ENCODE data around the gene PRDM13. TPM values are rescaled to one million over a fixed set of nuclear protein-coding genes. Genes with fewer than 3 reads are reported as not detected.

Gene PRDM13
- total and polyA plus RNA-seq, 9 of the 15 experiments (the other 6 are each of a cell fraction or from before 2014, with no cell fraction given) = not detected

GRCh38 chr6:99568103-99568933, 38.3 kb upstream of the PRDM13 start, which contains the start of gene CCNC (continued):
- TF ChIP-seq ELK1 (CRISPR knock-in tag; IDR thresholded peaks at IDR 0.05) = no peak
- no peak for TF ChIP-seq STAG1 (CRISPR knock-in tag; IDR thresholded peaks at IDR 0.05; ENCODE audit: borderline replicate concordance)
- TF ChIP-seq CREBBP (IDR thresholded peaks at IDR 0.05; ENCODE audit: low read depth, low read length) = no peak
- TF ChIP-seq TFAM (CRISPR knock-in tag; conservative IDR thresholded peaks at IDR 0.05) = no peak
- no peak; the same call in 1 of the 2 replicates for TF ChIP-seq ZNF12 (CRISPR knock-in tag; IDR thresholded peaks at IDR 0.05)
- peak in 1 of 2 experiments; percentile 97; a peak in 2 of 3 replicates for TF ChIP-seq CBX3 (IDR thresholded peaks at IDR 0.05; ENCODE audit: borderline replicate concordance in 1 of 2, low read length in 2 of 2)
- no peak; the same call in none of the 2 replicates for TF ChIP-seq ZNF740 (CRISPR knock-in tag; IDR thresholded peaks at IDR 0.05)
- TF ChIP-seq ZNF740 (tag; IDR thresholded peaks at IDR 0.05) = no peak
- no peak for TF ChIP-seq ZNF431 (CRISPR knock-in tag; IDR thresholded peaks at IDR 0.05)
- no peak for TF ChIP-seq ZBTB8A (IDR thresholded peaks at IDR 0.05; ENCODE audit: partially characterized antibody)
- no peak for TF ChIP-seq MTA2 (IDR thresholded peaks at IDR 0.05; ENCODE audit: low read depth)
- TF ChIP-seq MCM3 (IDR thresholded peaks at IDR 0.05) = no peak
- 0 out of 2 replicates have a peak, but pooled peaks have one; percentile 45 for TF ChIP-seq ZBTB12 (CRISPR knock-in tag; IDR thresholded peaks at IDR 0.05)
- TF ChIP-seq ILF3 (IDR thresholded peaks at IDR 0.05; ENCODE audit: borderline replicate concordance) = no peak; the same call in 1 of the 2 replicates
- no peak for TF ChIP-seq FOS (IDR thresholded peaks at IDR 0.05; ENCODE audit: extremely low read depth, insufficient read length)
- TF ChIP-seq ZNF785 (CRISPR knock-in tag; IDR thresholded peaks at IDR 0.05) = no peak
- TF ChIP-seq JUNB (CRISPR knock-in tag; conservative IDR thresholded peaks at IDR 0.05) = no peak
- TF ChIP-seq ATF1 (CRISPR knock-in tag; IDR thresholded peaks at IDR 0.05) = no peak
- peak; percentile 71 for TF ChIP-seq ATF1 (tag; IDR thresholded peaks at IDR 0.05)
- TF ChIP-seq GATA2 (CRISPR knock-in tag; IDR thresholded peaks at IDR 0.05) = 0 out of 2 replicates have a peak, but pooled peaks have one; percentile 9
- no peak for TF ChIP-seq KLF10 (CRISPR knock-in tag; IDR thresholded peaks at IDR 0.05)
- TF ChIP-seq FOXA3 (CRISPR knock-in tag; conservative IDR thresholded peaks at IDR 0.05 in 1 of 2, IDR thresholded peaks at IDR 0.05 in 1 of 2) = no peak
- TF ChIP-seq MAX (CRISPR knock-in tag; IDR thresholded peaks at IDR 0.05) = no peak
- no peak for TF ChIP-seq MEIS2 (IDR thresholded peaks at IDR 0.05; ENCODE audit: partially characterized antibody)
- no peak for TF ChIP-seq ZC3H4 (CRISPR knock-in tag; IDR thresholded peaks at IDR 0.05; ENCODE audit: borderline replicate concordance)

Data from K562 (cell line).